Panc1 (cell line): ENCODE results near the gene SEC11C. TPM values are rescaled to one million over a fixed set of nuclear protein-coding genes. Genes with fewer than 3 reads are reported as not detected.

ENCODE experiments used
- ATAC-seq: fragments of 200-7000 bp; cut with Tn5 transposase; 2 replicates; pipeline ENCODE4 v1.9.1; 2020; ENCODE audit warnings: mild to moderate bottlenecking, moderate library complexity
- BruUV-seq: library from RNA; stranded (reverse); fragments of 400-500 nt; replicated peaks from 2 replicates; lab custom pipeline; 2021; lab: Mats Ljungman, UMichigan
- CTCF ChIA-PET: fragments of 300-600 bp; sonication (Branson Sonifier 250); formaldehyde crosslinking; loops from one replicate; lab custom pipeline; 2022; ENCODE audit warnings: antibody characterized with exemption; lab: Charles Lee
- POLR2A ChIA-PET: fragments of 300-600 bp; sonication (Branson Sonifier 250); formaldehyde crosslinking; loops from one replicate; lab custom pipeline; 2022; ENCODE audit warnings: antibody characterized with exemption; lab: Charles Lee
- DNase-seq: peaks from one replicate; pipeline ENCODE4 v3.0.0-alpha.2; 2010; ENCODE audit warnings: low read depth, low spot score
- H3K27ac ChIP-seq: 2 replicates; pipeline ENCODE4 v1.5.1; 2011; ENCODE audit warnings: mild to moderate bottlenecking, low read length, inconsistent platforms
- H3K27me3 ChIP-seq: fragments of 200-500 bp; sonication (Bioruptor generic); 2 replicates; pipeline ENCODE4 v1.6.0; 2014; ENCODE audit warnings: low read length, inconsistent platforms; ENCODE audit not compliant: control insufficient read depth, insufficient read depth
- H3K36me3 ChIP-seq: fragments of 200-500 bp; sonication (Bioruptor generic); 2 replicates; pipeline ENCODE4 v1.5.1; 2014; ENCODE audit warnings: inconsistent platforms, mild to moderate bottlenecking, low read length, moderate library complexity; ENCODE audit not compliant: control insufficient read depth, insufficient read depth
- H3K4me1 ChIP-seq: 2 replicates; pipeline ENCODE4 v1.5.1; 2011; ENCODE audit warnings: inconsistent platforms, mild to moderate bottlenecking, low read length, moderate library complexity; ENCODE audit not compliant: control insufficient read depth, insufficient read depth
- H3K4me3 ChIP-seq, 2 experiments: 2 replicates each; pipeline ENCODE4 v1.5.1; 2011 to 2012; ENCODE audit warnings: low read depth in 2 of 2, low read length in 2 of 2, mild to moderate bottlenecking in 2 of 2, inconsistent platforms in 1 of 2, moderate library complexity in 1 of 2
- H3K9me3 ChIP-seq: fragments of 200-500 bp; sonication (Bioruptor generic); 2 replicates; pipeline ENCODE4 v1.5.1; 2014; ENCODE audit warnings: low read depth, mild to moderate bottlenecking, inconsistent platforms, low read length, moderate library complexity; ENCODE audit not compliant: control insufficient read depth, insufficient read depth
- POLR2AphosphoS5 ChIP-seq: IDR thresholded peaks from 2 replicates; pipeline ENCODE4 v1.6.1; 2012; ENCODE audit warnings: mild to moderate bottlenecking, low read depth, low read length, moderate library complexity
- SIN3A ChIP-seq: IDR thresholded peaks from 2 replicates; pipeline ENCODE4 v1.6.1; 2012; ENCODE audit warnings: low read depth, mild to moderate bottlenecking, low read length, moderate library complexity, borderline replicate concordance; ENCODE audit not compliant: insufficient read depth
- TCF7L2 ChIP-seq: IDR thresholded peaks from 2 replicates; pipeline ENCODE4 v1.6.1; 2011; ENCODE audit warnings: mild to moderate bottlenecking, low read depth, low read length, inconsistent platforms
- in situ Hi-C: cut with HindIII; loops from 2 replicates; pipeline ENCODE4 v1.10.0; 2016; ENCODE audit warnings: low sequenced_read_pairs, low pct_unique_long_range_greater_than_20kb
- intact Hi-C: fragments of 100-400 bp; cut with micrococcal nuclease; formaldehyde crosslinking; loops from one replicate; pipeline ENCODE4 v1.10.0; 2022; ENCODE audit not compliant: unreplicated experiment
- total RNA-seq: library from RNA; stranded (reverse); gene quantifications from one replicate; pipeline ENCODE4 v1.2.1, GENCODE V29; 2021; ENCODE audit not compliant: unreplicated experiment
- TF ChIP-seq, protein P1 (sequence below), 2 experiments: IDR thresholded peaks; 2 replicates each; pipeline ENCODE4 v1.6.1; 2011 to 2012; ENCODE audit warnings: low read depth in 2 of 2, control low read depth in 1 of 2, low read length in 1 of 2, mild to moderate bottlenecking in 1 of 2, moderate library complexity in 1 of 2; ENCODE audit not compliant: insufficient read depth in 1 of 2
- TF ChIP-seq, protein P2 (sequence below): fragments of 450-650 bp; IDR thresholded peaks from 2 replicates; pipeline ENCODE4 v1.5.1; 2017; ENCODE audit warnings: mild to moderate bottlenecking

SEC11C gene
- total RNA-seq, 1 experiment from 2014 or later: 48.3 TPM

DNA sequence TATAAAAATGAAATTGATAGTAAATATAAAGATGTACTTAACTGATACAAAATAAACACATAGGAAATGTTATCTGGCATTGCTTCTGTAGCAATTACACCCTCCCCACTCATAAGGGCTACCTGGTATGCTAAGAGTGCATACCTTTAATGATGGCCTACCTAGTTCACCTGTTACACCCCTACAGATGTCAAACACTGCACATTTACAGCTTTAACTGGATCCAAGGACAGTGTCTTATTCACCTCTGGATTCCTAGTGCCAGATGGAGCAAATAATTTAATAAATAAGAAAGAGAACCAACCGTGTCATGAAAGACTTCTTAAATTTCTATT, 15.3 kb upstream of the SEC11C start:
- DNase-seq: no peak
- POLR2A ChIA-PET: no interaction called here
- no TSS peak for BruUV-seq
- H3K9me3 ChIP-seq: no peaks in the 10 kb centered on the region
- no peak overlapping the region for H3K4me3 ChIP-seq
- in situ Hi-C loops: no loop called here
- H3K27ac ChIP-seq: no peak overlapping the region
- intact Hi-C loops: no loop called here
- H3K27me3 ChIP-seq: peaks cover 6% of the 10 kb centered on the region; the same call in 1 of the 2 replicates
- CTCF ChIA-PET: no interaction called here
- TF ChIP-seq SIN3A: no peak
- TF ChIP-seq, protein P1, sequence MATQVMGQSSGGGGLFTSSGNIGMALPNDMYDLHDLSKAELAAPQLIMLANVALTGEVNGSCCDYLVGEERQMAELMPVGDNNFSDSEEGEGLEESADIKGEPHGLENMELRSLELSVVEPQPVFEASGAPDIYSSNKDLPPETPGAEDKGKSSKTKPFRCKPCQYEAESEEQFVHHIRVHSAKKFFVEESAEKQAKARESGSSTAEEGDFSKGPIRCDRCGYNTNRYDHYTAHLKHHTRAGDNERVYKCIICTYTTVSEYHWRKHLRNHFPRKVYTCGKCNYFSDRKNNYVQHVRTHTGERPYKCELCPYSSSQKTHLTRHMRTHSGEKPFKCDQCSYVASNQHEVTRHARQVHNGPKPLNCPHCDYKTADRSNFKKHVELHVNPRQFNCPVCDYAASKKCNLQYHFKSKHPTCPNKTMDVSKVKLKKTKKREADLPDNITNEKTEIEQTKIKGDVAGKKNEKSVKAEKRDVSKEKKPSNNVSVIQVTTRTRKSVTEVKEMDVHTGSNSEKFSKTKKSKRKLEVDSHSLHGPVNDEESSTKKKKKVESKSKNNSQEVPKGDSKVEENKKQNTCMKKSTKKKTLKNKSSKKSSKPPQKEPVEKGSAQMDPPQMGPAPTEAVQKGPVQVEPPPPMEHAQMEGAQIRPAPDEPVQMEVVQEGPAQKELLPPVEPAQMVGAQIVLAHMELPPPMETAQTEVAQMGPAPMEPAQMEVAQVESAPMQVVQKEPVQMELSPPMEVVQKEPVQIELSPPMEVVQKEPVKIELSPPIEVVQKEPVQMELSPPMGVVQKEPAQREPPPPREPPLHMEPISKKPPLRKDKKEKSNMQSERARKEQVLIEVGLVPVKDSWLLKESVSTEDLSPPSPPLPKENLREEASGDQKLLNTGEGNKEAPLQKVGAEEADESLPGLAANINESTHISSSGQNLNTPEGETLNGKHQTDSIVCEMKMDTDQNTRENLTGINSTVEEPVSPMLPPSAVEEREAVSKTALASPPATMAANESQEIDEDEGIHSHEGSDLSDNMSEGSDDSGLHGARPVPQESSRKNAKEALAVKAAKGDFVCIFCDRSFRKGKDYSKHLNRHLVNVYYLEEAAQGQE (IDR thresholded peaks at IDR 0.05; ENCODE audit: insufficient read depth in 1 of 2, low read depth in 2 of 2, low read length in 1 of 2): no peak
- TF ChIP-seq, protein P2, sequence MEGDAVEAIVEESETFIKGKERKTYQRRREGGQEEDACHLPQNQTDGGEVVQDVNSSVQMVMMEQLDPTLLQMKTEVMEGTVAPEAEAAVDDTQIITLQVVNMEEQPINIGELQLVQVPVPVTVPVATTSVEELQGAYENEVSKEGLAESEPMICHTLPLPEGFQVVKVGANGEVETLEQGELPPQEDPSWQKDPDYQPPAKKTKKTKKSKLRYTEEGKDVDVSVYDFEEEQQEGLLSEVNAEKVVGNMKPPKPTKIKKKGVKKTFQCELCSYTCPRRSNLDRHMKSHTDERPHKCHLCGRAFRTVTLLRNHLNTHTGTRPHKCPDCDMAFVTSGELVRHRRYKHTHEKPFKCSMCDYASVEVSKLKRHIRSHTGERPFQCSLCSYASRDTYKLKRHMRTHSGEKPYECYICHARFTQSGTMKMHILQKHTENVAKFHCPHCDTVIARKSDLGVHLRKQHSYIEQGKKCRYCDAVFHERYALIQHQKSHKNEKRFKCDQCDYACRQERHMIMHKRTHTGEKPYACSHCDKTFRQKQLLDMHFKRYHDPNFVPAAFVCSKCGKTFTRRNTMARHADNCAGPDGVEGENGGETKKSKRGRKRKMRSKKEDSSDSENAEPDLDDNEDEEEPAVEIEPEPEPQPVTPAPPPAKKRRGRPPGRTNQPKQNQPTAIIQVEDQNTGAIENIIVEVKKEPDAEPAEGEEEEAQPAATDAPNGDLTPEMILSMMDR: no peak
- TF ChIP-seq POLR2AphosphoS5: no peak
- TF ChIP-seq TCF7L2: no peak
- no peaks in the 10 kb centered on the region for H3K4me1 ChIP-seq
- no peaks in the 10 kb centered on the region for H3K36me3 ChIP-seq
- ATAC-seq: no peak

DNA sequence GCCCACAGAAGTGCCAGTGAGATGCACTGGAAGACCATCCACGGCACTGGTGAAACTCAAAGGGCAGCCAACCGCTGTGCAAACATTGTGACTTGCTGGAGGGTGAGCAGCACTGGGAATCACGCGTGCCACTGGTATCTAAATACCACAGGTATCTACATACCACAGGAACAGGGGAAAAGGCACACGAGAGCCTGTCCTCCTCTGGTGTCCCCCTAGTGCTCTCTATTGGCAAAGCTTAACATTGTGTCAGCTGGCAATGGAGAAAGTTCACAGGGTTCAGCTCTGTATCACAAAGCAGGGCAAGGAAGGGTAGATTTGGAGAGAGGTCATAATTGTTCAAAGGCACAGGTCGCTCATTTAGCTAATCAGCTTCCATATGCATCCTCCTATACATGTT, 12.6 kb upstream of the SEC11C start:
- Histone ChIP-seq H3K27ac (no peak overlapping the region), H3K9me3 (no peaks in the 10 kb centered on the region), H3K4me3 (no peak overlapping the region), H3K27me3 (peaks cover 6% of the 10 kb centered on the region; the same call in 1 of the 2 replicates), H3K4me1 (no peaks in the 10 kb centered on the region), H3K36me3 (no peaks in the 10 kb centered on the region)
- TF ChIP-seq, protein P2: no peak
- TF ChIP-seq TCF7L2 (no peak), SIN3A (no peak)
- ATAC-seq (no peak), DNase-seq (no peak)
- intact Hi-C loops: no loop called here
- no TSS peak for BruUV-seq
- ChIA-PET POLR2A (no interaction called here), CTCF (interaction anchor here (1.1 kb wide), 1 partner anchor 14 kb away, joined by 3 read pairs; no protein-coding TSS in a partner anchor)
- in situ Hi-C loops: no loop called here
